SU-DHL-6 (cell line): ENCODE results near the gene PALM.

ENCODE experiments used
- EZH2phosphoT487 ChIP-seq: fragments of 200-600 bp; sonication (generic), shearing (Covaris generic); conservative IDR thresholded peaks from 2 replicates; pipeline ENCODE4 v1.6.1; 2018; ENCODE audit warnings: mild to moderate bottlenecking, antibody characterized with exemption, low read length, moderate library complexity, mixed read lengths
- TF ChIP-seq, protein P1 (sequence below): fragments of 200-600 bp; sonication (generic); IDR thresholded peaks from one replicate; pipeline ENCODE4 v1.5.1; 2017; ENCODE audit warnings: antibody characterized with exemption, mild to moderate bottlenecking, low read length, moderate library complexity; ENCODE audit not compliant: insufficient read depth, poor library complexity, severe bottlenecking

DNA sequence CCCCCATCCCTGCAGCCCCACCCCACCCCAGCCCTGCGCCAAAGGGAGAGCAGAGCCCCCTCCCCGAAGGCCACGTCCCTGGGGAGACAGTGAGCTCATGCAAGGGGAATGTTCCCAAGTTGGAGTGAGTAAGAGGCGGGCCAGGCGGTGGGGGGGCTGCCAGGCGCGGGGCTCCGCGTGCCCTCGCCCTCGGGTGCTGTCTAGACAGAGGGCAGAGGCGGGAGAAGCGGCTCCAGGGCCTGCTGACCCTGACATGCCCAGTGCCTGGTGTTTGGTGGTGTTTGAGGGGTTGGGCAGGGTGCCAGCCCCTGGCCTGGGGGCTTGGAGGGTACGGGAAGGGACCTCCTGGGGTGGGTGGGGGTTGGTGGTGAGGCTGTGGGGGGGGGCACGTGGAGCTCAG is 31.5 kb upstream of the PALM start:
- TF ChIP-seq, protein P1, sequence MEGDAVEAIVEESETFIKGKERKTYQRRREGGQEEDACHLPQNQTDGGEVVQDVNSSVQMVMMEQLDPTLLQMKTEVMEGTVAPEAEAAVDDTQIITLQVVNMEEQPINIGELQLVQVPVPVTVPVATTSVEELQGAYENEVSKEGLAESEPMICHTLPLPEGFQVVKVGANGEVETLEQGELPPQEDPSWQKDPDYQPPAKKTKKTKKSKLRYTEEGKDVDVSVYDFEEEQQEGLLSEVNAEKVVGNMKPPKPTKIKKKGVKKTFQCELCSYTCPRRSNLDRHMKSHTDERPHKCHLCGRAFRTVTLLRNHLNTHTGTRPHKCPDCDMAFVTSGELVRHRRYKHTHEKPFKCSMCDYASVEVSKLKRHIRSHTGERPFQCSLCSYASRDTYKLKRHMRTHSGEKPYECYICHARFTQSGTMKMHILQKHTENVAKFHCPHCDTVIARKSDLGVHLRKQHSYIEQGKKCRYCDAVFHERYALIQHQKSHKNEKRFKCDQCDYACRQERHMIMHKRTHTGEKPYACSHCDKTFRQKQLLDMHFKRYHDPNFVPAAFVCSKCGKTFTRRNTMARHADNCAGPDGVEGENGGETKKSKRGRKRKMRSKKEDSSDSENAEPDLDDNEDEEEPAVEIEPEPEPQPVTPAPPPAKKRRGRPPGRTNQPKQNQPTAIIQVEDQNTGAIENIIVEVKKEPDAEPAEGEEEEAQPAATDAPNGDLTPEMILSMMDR = no peak
- no peak for TF ChIP-seq EZH2phosphoT487
